A549 (cell line): ENCODE data around the gene DGLUCY.

Experiments used
- POLR2AphosphoS2 ChIP-seq: conservative IDR thresholded peaks from 2 replicates; pipeline ENCODE4 v1.6.1; 2012; ENCODE audit warnings: low read length, improper control_type of control experiment, inconsistent platforms
- TF ChIP-seq, protein P1 (sequence below): fragments of 200-600 bp; sonication (generic); IDR thresholded peaks from 2 replicates; pipeline ENCODE4 v1.6.1; 2016; ENCODE audit warnings: antibody characterized with exemption, mild to moderate bottlenecking, moderate library complexity

DNA sequence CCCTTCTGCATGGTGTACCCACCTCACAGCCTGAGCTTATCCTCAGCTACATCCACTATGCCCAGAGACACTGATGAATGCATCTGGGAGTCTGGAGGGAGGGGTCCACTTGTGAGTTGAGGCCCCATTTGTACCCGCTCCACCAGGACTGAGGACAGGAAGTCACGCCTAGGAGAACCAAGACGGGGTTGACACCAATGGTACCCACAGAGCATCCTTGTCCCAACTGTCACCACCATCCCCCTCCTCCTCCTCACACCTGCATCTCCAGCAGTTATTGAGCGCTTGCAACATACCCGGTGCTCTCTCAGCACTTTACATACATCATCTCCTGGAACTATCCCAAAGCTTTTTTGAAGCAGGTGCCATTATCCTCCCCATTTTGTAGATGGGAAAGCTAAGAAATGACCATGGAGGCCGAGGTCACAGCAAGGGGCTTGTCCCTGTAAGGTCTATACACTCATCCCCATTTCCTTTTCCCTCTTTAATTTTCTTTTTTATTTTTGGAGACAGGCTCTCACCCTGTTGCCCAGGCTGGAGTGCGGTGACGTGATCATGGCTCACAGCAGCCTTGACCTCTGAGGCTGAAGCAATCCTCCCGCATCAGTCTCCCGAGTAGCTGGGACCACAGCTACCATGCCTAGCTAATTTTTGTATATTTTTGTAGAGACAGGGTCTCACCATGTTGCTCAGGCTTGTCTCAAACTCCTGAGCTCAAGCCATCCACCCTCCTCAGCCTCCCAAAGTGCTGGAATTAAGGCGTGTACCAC is 31.7 kb downstream of the DGLUCY start:
- TF ChIP-seq, protein P1, sequence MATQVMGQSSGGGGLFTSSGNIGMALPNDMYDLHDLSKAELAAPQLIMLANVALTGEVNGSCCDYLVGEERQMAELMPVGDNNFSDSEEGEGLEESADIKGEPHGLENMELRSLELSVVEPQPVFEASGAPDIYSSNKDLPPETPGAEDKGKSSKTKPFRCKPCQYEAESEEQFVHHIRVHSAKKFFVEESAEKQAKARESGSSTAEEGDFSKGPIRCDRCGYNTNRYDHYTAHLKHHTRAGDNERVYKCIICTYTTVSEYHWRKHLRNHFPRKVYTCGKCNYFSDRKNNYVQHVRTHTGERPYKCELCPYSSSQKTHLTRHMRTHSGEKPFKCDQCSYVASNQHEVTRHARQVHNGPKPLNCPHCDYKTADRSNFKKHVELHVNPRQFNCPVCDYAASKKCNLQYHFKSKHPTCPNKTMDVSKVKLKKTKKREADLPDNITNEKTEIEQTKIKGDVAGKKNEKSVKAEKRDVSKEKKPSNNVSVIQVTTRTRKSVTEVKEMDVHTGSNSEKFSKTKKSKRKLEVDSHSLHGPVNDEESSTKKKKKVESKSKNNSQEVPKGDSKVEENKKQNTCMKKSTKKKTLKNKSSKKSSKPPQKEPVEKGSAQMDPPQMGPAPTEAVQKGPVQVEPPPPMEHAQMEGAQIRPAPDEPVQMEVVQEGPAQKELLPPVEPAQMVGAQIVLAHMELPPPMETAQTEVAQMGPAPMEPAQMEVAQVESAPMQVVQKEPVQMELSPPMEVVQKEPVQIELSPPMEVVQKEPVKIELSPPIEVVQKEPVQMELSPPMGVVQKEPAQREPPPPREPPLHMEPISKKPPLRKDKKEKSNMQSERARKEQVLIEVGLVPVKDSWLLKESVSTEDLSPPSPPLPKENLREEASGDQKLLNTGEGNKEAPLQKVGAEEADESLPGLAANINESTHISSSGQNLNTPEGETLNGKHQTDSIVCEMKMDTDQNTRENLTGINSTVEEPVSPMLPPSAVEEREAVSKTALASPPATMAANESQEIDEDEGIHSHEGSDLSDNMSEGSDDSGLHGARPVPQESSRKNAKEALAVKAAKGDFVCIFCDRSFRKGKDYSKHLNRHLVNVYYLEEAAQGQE = no peak
- no peak for TF ChIP-seq POLR2AphosphoS2
